ENCODE results near the gene ZNF773.
"Not testable (repeated sequence)": the region's sequence is repeated elsewhere in the genome, so short reads cannot be mapped to it uniquely, and the experiment has no call there.

ZNF773 gene

DNA sequence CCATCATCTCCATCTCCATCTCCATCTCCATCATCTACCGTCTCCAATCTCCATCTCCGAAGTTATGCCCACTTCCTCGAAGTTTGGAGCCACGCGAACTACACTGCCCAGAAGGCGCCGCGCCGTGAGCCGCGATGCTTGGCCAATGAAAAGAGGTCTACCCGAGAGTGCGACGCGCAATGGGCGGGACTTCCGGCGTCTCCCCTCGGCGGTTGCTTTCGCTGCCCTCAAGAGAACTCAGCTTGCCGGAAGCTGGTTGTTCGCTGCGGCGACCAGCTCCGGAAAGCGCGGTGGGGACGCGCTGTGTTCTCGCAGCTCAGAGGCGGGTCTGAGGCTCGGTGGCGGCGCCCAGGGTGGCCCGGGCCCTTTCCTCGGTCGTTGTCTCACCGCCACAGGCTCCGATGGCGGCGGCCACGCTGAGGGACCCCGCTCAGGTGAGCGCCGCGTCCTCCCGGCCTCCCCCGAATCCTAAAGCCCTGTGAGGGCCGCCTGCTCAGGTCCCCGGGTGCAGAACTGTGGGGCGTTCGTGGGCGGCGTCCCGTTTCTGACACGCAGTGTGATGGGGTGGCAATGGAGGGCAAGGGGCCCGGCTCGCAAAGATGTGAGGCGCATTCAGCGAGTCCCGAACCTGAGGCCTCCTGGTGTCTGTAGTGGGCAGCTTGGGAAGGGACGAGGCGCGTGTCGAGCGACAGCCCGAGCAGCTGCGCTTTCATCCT lies at the start of gene ZNF773:
ZNF773 (plus strand) TSS at position 259 of the 716 bp plus-strand sequence; CDS start at position 402, 143 bp downstream.
- DNase-seq: peak in 55 of 56 donors; percentile 5 to 87 (median 65)

DNA sequence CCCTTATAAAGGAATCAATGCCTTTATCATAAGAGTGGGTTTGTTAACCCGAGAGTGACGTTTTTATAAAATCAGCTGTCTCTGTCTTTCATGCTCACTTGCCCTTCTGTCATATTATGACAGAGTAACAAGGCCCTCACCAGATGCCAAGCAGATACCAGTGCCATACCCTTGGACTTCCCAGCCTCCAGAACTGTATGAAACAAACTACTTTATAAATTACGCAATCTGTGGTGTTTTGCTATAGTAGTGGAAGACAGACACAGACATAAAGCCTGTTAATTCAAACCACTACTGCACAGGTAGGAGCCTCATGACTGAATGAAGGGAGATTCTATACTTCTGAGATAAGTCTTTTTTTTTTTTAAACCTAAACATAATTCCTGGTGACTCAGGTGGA lies 47.4 kb upstream of the ZNF773 start:
- no peak for DNase-seq

DNA sequence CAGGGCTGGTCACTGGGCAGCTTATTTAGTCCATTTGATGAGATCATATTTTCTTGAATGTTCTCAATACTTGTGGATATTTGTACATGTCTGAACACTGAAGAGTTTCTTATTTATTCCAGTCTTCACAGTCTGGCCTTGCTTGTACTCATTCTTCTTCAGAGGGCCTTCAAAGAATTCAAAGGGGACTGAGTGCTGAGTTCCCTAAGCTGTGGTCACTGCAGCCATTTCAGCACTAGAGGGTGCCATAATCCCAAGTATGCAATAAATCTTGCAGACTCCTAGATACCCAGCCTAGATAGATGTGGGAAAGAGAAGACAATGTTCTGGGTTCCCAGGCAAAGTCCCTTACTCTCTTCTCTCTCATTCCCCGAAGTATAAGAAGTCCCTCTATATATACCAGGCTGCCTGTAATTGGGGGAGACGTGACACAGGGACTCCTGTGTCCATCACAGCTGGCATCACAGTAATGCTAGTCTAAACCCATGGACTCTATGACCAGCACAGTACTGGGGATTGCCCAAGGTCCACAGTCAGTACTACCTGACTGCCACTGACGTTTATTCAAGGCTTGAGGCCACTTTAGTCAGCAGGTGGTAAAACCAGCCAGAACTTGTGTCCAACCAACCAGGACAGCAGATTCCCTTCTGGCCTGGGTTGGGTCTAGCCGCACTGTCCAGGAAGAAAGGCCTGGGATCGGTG lies 33.9 kb upstream of the ZNF773 start:
- no peak for DNase-seq

DNA sequence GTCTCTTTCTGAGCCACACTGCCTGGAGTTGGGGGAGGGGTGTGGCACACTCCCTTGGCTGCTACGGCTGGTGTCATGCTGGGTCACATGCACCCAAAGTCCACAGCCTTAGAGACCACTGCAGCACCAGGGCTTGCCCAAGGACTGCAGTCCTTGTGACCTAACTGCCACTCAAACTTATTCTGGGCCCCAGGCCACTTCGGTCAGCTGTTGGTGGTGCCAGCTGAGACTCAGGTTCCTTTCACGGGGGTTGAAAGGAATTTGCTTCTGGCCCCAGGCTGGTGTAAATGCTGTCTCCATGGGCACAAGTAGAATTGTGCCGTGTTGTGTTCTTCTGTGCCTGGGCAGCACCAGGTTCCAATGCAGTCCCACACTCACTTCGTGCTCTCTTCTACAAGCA lies 33.2 kb upstream of the ZNF773 start:
- DNase-seq: peak in 1 of 56 donors; percentile 1

DNA sequence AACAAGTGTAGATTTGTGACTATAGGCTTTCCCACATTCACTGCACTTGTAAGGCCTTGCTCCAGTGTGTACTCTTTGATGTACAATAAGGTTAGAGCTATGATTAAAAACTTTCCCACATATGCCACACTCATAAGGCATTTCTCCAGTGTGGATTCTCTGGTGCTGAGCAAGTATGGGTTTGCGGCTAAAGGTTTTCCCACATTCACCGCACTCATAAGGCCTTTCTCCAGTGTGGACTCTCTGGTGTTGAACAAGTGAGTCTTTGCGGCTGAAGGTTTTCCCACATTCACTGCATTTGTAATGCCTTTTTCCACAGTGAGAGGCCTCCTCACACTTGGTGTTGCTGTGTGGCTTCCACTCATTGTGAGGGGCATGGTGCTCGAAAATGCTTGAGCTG lies 26.1 kb upstream of the ZNF773 start:
- no peak for DNase-seq

DNA sequence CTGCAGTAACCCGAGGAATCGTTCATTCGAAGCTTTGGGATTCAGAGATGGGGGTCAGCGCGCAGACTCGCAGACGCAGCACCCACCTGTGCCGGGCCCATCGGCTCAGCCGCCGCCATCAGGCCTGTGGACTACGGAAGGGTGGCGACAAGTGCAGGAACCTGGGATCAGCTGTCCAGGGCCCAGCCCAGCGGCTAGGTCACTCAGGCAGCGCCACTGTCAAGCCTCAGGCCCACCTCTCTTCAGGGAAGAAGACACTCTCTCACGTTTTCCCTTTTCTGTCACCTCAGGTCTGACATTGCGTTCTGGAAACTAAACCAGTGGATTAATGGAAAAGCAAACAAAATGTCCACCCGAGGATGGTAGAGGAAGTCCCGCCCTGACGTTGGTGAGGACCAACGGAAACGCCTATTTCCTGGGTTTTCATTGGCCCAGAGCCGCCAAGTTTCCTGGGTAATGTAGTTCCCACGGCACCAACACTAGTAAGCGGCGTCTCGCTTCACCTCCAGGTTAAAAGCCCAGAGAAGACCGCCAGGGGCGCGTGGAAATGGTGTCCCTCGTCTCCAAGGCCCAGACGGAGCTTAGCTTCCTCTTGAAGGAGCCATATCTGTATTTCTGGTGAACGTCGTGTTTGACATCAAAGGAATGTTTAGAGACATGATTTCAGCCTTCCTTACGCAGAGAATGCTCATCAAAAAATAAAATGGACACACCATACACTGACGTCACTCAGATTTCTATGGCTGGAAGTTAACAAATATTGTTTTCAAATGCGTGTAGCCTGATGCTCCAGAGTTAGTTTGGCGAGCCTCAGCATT lies 22.3 kb upstream of the ZNF773 start, which contains the start of gene ZNF772:
ZNF772 (minus strand) TSS at position 376 of the 818 bp plus-strand sequence; CDS start at position 119, 257 bp downstream.
- peak; percentile 28 to 95 (median 85) for DNase-seq

DNA sequence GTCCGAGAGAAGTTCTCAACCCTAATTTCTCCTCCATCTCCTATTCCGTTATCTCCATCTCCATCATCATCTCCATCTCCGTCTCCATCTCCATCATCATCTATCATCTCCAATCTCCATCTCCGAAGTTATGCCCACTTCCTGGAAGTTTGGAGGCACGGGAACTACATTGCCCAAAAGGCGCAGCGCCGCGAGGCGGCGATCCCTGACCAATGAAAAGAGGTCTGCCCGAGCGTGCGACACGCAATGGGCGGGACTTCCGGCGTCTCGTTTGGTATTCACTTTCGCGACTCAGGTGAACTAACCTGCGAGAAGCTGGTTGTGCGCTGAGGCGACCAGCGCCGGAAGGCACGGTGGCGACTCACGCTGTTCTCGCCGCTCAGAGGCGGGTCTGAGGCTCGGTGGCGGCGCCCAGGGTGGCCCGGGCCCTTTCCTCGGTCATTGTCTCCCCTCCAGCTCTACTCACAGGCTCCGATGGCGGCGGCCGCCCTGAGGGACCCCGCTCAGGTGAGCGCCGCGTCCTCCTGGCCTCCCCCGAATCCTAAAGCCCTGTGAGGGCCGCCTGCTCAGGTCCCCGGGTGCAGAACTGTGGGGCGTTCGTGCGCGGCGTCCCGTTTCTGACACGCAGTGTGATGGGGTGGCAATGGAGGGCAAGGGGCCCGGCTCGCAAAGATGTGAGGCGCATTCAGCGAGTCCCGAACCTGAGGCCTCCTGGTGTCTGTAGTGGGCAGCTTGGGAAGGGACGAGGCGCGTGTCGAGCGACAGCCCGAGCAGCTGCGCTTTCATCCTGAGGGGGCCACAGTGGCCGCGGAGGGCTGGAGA lies 12.1 kb upstream of the ZNF773 start, which contains the start of gene ZNF419:
ZNF419 (plus strand) TSS at position 274 of the 822 bp plus-strand sequence; CDS start at position 475, 201 bp downstream.
- peak; percentile 23 to 93 (median 78) for DNase-seq

DNA sequence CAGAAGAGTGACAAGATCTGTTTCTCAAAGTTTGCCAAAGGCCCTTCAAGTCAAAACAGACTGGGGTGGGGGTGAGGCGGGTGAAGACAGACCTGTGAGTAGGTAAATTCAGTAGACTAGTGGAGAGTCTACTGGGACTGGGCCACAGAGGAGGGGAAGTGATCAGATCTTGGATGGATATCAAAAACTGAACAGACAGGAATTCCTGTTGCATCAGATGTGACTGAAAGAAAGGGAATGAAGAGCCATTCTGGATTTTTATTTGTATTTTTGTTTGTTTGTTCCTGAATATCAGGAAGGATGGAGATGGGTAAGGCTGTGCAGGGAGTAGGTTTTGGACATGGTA lies 11.5 kb upstream of the ZNF773 start:
- not testable (repeated sequence) for DNase-seq

DNA sequence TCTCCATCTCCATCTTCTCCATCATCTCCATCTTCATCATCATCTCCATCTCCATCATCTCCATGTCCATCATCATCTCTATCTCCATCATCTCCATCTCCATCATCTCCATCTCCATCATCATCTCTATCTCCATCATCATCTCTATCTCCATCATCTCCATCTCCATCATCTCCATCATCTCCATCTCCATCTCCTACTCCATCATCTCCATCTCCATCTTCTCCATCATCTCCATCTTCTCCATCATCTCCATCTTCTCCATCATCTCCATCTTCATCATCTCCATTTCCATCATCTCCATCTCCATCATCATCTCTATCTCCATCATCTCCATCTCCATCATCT lies 432 bp upstream of the ZNF773 start:
- not testable (repeated sequence) for DNase-seq

DNA sequence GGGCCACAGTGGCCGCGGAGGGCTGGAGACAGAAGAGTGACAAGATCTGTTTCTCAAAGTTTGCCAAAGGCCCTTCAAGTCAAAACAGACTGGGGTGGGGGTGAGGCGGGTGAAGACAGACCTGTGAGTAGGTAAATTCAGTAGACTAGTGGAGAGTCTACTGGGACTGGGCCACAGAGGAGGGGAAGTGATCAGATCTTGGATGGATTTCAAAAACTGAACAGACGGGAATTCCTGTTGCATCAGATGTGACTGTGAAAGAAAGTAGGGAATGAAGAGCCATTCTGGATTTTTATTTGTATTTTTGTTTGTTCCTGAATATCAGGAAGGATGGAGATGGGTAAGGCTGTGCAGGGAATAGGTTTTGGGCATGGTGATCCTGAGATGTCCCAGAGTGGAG lies 662 bp downstream of the ZNF773 start:
- DNase-seq: not testable (repeated sequence)

DNA sequence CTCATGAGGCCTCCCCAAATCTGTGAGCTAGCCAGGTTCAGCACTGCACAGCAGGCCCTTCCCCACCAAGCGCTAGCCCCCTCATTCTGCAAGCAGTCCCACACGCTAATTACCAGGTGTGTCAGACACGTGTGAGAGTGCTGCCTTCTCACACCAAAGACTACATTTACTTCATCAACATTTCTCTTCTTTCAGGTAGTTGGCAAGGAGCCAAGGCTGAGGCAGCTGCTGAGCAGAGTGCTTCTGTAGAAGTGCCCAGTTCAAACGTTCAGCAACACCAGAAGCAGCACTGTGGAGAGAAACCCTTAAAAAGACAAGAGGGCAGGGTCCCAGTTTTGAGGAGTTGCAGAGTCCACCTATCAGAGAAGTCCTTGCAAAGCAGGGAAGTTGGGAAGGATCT lies 6.4 kb downstream of the ZNF773 start:
- DNase-seq: no peak

DNA sequence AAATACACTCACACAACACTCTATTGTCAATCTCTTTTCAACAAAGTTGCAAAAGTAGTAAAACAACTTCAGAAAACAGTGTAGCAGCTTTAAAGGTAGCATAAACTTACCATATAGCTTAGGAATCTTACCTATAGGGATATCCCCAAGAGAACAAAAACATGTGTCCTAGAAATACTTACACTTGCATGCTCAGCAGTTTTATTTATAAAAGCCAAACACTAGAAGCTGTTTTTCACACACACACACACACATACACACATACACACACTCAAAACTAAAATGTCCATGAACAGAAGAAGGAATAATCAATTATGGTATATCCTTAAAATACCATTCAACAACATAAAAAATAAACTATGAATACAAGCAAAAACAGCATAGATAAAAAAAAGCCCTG lies 11.7 kb downstream of the ZNF773 start:
- DNase-seq: no peak

DNA sequence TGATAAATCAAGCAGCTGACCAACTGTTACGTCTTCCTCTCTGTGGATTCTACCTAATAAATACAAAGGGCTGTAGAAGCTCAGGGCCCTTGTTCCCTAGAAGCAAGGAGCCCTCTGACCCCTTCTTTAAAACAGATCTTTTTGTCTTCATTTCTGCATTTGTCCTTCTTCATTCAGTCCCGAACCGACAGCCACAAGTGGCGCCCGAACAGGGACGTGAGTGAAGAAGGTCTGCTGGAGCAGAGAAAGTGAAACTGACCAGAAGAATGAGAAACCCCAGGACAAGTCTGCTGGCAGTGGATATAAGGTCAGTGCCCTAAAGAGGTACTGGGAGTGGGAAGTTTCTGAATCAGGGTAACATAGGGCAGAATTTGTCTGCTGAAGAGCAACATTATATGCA lies 13.1 kb downstream of the ZNF773 start:
- no peak for DNase-seq

DNA sequence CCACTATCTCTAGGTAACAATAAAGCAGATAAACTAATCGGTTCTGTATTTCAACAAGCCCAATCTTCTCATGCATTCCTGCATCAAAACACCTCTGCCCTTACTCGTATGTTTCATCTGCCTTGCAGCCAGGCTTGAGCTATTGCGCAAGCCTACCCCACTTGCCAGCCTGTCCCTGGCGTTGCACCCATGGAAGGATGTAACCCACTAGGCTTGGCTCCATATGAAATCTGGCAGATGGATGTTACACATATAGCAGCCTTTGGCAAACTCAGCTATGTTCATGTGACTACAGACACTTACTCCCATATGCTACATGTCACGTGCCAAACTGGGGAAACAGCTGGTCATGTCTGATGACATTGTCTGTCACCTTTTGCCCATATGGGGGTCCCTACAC lies 15.5 kb downstream of the ZNF773 start:
- peak in 1 of 56 donors; percentile 1 for DNase-seq

DNA sequence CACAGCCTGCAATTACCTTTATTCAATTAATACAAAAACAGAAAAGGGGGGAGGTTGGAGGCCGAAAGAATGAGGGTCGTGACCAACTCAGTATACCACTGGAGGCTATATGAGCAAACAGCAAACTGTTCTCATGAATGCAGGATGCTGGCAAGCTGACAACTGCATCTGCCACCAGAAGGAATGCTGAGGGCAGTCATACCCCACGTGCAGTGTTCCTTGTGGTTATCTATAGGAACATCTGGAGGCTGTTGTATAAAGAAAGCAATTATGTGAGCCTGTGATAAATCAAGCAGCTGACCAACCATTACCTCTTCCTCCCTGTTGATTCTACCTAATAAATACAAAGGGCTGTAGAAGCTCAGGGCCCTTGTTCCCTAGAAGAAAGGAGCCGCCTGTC lies 18.3 kb downstream of the ZNF773 start:
- DNase-seq: not testable (repeated sequence)

DNA sequence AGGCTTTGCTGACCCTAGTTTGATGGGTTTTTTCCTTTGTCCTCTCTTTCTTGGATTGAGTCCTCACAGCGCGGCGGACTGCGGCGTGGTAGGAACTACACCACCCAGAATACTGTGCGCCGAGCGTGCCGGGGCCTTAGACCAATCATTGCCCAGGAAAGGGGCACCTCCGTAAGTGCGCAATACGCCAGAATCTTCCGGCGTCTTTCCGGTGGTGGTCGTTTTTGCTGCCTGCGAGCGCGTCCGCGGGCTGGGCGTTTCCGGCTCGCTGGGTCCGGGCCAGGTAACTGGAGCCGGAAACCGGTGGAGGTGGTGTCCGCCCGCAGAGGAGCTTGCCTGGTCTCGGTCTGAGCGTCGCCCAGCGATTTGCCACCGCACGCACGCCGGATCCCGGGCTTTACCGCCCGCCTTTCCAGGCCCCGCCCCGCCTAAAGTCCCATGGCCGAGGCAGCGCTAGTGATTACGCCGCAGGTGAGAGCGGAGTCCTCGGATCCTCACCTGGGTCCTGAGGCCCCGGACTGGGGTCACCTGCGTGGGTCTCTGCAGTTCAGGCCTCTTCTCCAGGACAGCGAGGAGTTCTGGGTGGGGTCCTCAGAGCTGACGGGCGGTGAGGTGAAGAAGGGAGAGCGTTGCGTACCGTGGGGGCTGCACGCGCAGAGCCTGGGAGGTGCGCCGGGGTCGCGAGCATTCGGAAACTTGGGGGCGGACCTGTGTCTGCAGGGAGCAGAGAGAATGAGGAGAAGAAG lies 27.6 kb downstream of the ZNF773 start, which contains the start of gene ZNF549:
ZNF549 (plus strand) TSS at position 221 of the 746 bp plus-strand sequence; CDS start at position 439, 218 bp downstream.
- DNase-seq: peak; percentile 12 to 88 (median 68)

DNA sequence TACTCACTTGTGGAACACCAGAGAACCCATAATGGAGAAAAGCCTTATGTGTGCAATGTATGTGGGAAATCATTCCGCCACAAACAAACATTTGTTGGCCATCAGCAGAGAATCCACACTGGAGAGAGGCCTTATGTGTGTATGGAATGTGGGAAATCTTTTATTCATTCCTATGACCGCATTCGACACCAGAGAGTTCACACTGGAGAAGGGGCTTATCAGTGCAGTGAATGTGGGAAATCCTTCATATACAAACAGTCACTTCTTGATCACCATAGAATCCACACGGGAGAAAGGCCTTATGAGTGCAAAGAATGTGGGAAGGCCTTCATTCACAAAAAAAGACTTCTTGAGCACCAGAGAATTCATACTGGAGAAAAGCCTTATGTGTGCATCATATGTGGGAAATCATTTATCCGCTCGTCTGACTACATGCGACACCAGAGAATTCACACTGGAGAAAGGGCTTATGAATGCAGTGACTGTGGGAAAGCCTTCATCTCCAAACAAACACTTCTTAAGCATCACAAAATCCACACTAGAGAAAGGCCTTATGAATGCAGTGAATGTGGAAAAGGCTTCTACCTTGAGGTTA lies 38.3 kb downstream of the ZNF773 start:
- no peak for DNase-seq

DNA sequence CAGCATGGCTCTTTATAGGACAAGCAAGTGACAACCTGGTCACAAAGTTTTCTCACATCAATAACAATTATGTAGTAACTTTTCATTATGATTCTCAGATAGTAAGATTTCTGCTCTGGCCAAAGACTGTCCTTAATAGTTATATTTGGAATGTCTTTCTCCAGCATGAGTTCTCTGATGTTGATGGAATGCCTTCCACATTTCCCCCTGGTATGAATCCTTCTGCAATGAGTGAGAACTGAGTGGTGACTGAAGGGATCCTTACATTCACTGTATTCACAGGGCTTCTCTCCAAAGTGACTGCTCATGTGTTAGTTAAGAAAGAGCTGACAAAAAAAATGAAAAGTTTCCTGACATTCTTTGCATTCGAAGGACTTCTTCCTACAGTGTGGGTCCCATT lies 46.8 kb downstream of the ZNF773 start:
- no peak for DNase-seq

DNA sequence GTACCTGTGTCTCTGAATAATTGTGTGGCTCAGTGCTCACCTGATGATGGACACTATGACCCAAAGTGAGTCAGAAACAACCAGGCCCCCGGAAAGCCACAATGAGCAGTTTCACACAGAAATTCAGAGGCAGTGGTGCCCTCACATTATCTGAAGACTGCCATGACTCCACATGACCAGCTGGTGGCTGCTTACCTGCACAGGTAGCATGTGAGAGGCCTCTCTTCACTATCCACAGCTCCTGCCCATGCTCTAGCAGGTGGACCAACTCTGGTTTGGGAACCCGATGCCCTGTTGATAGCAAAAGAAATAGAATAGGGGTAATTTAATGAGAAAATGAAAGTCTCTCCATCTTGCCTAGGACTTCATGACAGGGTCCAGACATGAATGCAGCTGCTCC lies 52.7 kb downstream of the ZNF773 start:
- no peak for DNase-seq

DNA sequence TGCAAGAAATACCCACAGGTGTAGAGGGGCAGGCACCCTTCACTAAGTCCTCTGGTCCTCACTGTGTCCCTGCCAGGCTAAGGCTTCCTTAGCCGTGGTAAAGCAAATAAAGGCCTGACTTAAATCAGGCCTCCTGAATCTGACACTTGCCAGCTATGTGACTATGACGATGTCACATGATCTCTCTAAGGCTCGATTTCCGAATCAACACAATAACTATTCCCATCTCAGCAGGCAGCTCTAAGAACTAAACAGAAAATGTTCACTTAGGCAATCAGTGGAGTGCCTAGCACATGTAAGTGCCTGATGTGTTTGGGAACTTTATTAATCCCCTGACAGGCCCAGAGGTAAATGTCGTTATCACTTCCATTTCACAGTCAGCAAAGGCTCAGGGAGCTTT lies 57.9 kb downstream of the ZNF773 start:
- no peak for DNase-seq

Data from amygdala (tissue), 56 donors.